Psoas muscle (tissue), 8 donors: ENCODE results near the gene GDPD2. TPM values are rescaled to one million over a fixed set of nuclear protein-coding genes. Genes with fewer than 3 reads are reported as not detected.
A peak's percentile ranks its signal among the peaks of the same experiment; 100 is the strongest.

Experiments used
- ATAC-seq, 4 donors: fragments of 200-7000 bp; cut with Tn5 transposase; one replicate each; pipeline ENCODE4 v1.9.1; 2020; ENCODE audit warnings: moderate library complexity in 3 of 4, mild to moderate bottlenecking in 2 of 4
- DNase-seq, 2 donors: peaks; one replicate each; pipeline ENCODE4 v3.0.0-alpha.2; 2020
- H3K27ac ChIP-seq: fragments of 200-600 bp; one replicate; pipeline ENCODE4 v1.8.0; 2022
- H3K27me3 ChIP-seq, 3 donors: fragments of 200-600 bp in 1 of 3; one replicate each; pipeline versions ENCODE4 v1.6.1 to v1.8.0; 2013 to 2022; ENCODE audit warnings: low read length in 2 of 3, mild to moderate bottlenecking in 2 of 3, moderate library complexity in 1 of 3; ENCODE audit not compliant: insufficient read depth in 3 of 3
- H3K36me3 ChIP-seq, 2 donors: fragments of 200-600 bp in 1 of 2; one replicate each; pipeline versions ENCODE4 v1.6.1 to v1.8.0; 2013 to 2022; ENCODE audit warnings: low read depth in 1 of 2, mild to moderate bottlenecking in 1 of 2, moderate library complexity in 1 of 2; ENCODE audit not compliant: insufficient read depth in 1 of 2
- H3K4me1 ChIP-seq: fragments of 200-600 bp; one replicate; pipeline ENCODE4 v1.8.0; 2022
- H3K4me3 ChIP-seq: fragments of 200-600 bp; one replicate; pipeline ENCODE4 v1.8.0; 2022; ENCODE audit warnings: mild to moderate bottlenecking
- H3K9me3 ChIP-seq: fragments of 200-600 bp; one replicate; pipeline ENCODE4 v1.8.0; 2022
- WGBS, 3 donors: extraction: QIAGEN DNeasy Blood & Tissue Kit; methylation state at CpG; one replicate each; pipeline versions ENCODE4 v1.1.6 to v1.1.7; 2013; 5-methylcytosine and 5-hydroxymethylcytosine counted together
- intact Hi-C, 2 donors: fragments of 100-400 bp; cut with DNase I; formaldehyde crosslinking; loops; one replicate each; pipeline versions ENCODE4 v1.11.0 to v1.14.2; 2022
- polyA plus RNA-seq, 3 donors: library from polyadenylated mRNA; stranded (reverse); fragments of 200-250 nt; gene quantifications; one replicate each; pipeline ENCODE4 v1.2.3, GENCODE V29; 2013
- total RNA-seq, 4 donors: library from RNA; stranded (reverse); fragmentation: NEBNext Ultra II Directional in 2 of 4; extraction: Animal tissue kit (Norgen Biotek cat#: 25700) in 2 of 4; gene quantifications; one replicate each; pipeline versions ENCODE4 v1.2.1 to v1.2.4, GENCODE V29; 2021 to 2023
- TF ChIP-seq, protein P1 (sequence below): fragments of 200-600 bp; IDR thresholded peaks from one replicate; pipeline ENCODE4 v1.8.0; 2022; ENCODE audit warnings: antibody characterized with exemption
- donor health status: healthy with polysubstance abuse.
- donor health status: DM: no; HTN: no; CAD: no; lungs with moderate emphysema.
- donor health status: Bipolar disorder and iron deficiency.
- donor health status: healthy.
- donor health status: DM: yes; HTN: yes; CAD: no.
- donor health status: DM: no; HTN: no; CAD: no.
- donor health status: DM: no; HTN: no; CAD: no.
- donor health status: DM: yes; HTN: yes; CAD: no.

Gene GDPD2
- total and polyA plus RNA-seq, 7 donors, result 0.01 TPM; not detected in 6

DNA sequence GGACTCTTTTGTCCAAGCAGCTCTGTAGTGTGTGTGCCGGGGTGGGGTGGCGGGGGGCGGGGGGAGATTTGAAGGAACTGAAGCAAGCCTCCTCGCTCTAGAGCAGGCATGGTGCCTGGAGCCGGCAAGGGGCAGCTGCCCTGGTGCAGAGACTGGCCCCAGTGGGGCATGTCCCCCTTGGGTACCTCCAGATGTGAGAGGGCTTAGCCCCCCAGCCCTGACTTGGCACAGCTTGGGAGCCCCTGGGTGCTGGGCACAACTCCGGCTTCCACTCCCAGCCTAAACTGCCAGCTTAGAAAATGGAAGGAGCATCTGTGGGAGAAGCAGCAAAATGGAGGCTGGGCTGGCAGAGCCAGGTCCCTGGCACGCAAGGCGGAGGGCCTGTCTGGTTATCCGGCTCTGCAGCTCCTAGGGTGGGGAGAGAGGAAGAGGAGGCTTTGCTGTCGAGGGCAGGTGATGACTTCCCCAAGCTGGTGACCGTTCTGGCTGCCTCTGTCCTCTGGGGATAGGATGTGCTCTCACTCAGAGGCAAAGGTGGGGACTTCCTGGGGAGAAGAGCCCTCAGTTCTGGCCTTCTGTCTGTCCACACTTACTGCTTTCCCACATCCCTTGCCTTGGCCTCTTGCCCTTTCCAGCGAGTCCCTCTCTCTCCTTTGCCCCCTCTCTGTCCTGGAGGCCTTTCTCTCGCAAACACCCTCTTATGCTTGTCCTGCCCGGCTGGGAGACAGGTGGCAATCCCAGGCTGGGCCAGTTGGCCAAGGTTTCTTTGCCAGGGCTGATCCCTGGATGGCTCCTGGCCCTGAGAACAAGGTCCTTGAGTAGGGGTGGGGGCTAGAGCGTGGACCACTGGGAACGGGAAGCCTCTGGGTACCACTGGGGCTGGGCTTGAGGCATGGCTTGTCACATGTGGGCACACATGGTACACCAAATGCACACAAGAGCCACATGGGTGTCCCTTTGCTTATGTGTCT is 23.6 kb downstream of the GDPD2 start:
- WGBS, 3 donors, result 65 to 70% (median 67%) methylated on average over 10 to 16 of the region's 16 CpGs
- intact Hi-C loops, result no loop called here
- no peaks in the 10 kb centered on the region for H3K4me1 ChIP-seq

DNA sequence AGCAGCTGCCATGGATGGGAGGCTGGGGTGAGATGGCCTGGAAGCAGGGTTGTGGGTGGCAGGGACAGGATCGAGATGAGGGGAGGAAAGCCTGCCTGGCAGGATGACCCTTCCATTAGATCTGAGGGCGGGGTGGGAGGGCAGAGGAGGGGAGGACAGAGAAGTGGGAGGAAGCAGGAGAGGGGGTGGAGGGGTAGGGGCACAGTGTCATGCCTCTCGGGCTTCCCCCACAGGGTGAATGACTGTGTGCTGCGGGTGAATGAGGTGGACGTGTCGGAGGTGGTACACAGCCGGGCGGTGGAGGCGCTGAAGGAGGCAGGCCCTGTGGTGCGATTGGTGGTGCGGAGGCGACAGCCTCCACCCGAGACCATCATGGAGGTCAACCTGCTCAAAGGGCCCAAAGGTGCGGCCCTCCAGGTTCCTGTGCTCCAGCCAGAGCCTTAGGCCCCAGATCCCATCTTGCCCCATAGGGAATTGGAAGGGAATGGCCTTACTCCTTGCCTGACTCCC is 26.4 kb downstream of the GDPD2 start:
- Histone ChIP-seq H3K9me3 (no peaks in the 10 kb centered on the region), H3K4me1 (no peaks in the 10 kb centered on the region), H3K4me3 (no peak overlapping the region), H3K27ac (no peak overlapping the region), H3K27me3 (peaks cover 0 to 23% (median 0%) of the 10 kb centered on the region in 3 donors), H3K36me3 (no peaks in the 10 kb centered on the region)
- TF ChIP-seq, protein P1, sequence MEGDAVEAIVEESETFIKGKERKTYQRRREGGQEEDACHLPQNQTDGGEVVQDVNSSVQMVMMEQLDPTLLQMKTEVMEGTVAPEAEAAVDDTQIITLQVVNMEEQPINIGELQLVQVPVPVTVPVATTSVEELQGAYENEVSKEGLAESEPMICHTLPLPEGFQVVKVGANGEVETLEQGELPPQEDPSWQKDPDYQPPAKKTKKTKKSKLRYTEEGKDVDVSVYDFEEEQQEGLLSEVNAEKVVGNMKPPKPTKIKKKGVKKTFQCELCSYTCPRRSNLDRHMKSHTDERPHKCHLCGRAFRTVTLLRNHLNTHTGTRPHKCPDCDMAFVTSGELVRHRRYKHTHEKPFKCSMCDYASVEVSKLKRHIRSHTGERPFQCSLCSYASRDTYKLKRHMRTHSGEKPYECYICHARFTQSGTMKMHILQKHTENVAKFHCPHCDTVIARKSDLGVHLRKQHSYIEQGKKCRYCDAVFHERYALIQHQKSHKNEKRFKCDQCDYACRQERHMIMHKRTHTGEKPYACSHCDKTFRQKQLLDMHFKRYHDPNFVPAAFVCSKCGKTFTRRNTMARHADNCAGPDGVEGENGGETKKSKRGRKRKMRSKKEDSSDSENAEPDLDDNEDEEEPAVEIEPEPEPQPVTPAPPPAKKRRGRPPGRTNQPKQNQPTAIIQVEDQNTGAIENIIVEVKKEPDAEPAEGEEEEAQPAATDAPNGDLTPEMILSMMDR, result no peak
- 90 to 95% (median 93%) methylated on average over 11 to 14 of the region's 14 CpGs for WGBS, 3 donors
- intact Hi-C loops, result no loop called here
- no peak for DNase-seq
- no peak for ATAC-seq

More for the DNA sequence above, 23.6 kb downstream of the GDPD2 start:
- no peak for ATAC-seq
- no peak overlapping the region for H3K27ac ChIP-seq
- no peaks in the 10 kb centered on the region for H3K9me3 ChIP-seq
- H3K36me3 ChIP-seq, result no peaks in the 10 kb centered on the region
- H3K4me3 ChIP-seq, result no peak overlapping the region
- DNase-seq, result no peak
- H3K27me3 ChIP-seq, result peaks cover 0 to 41% (median 0%) of the 10 kb centered on the region in 3 donors
- TF ChIP-seq, protein P1, result no peak

DNA sequence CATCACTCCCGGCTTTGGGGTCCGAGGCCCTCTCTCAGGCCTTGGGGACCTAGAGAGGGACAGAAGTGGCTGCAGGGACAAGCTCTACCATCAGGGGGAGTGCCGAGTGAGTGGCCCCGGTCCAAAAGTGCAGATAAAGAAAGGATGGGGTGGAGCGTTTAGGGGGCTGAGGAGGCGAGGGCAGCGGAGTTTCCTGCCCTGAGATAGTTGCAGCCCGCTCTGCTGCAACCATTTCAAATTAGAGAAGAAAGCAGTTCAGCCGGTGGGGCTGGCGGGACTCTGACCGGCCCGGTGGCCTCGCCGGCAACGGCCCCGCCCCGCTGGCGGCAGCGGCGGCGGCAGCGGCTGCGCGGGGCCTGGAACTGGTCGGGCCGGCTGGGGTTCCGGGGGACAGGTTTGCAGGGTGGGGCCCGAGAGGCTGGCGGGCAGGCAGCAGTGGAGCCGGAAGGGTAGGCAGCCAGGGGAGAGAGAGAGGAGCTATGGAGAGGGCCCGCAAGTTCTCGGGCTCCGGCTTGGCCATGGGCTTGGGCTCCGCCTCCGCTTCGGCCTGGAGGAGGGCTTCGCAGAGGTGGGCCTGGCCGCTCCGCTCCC is 29.1 kb downstream of the GDPD2 start:
- ATAC-seq, result peak; percentile 68 to 88 (median 75)
- no peaks in the 10 kb centered on the region for H3K9me3 ChIP-seq
- H3K36me3 ChIP-seq, result no peaks in the 10 kb centered on the region
- TF ChIP-seq, protein P1, result peak; percentile 54
- peak overlapping the region; percentile 70 for H3K4me3 ChIP-seq
- H3K4me1 ChIP-seq, result no peaks in the 10 kb centered on the region
- intact Hi-C loops, result loop anchor here in 1 of 2 donors (5.0 to 10.0 kb wide), 3 partner anchors 105 to 723 kb away; no protein-coding TSS in a partner anchor
- peaks cover 0 to 22% (median 0%) of the 10 kb centered on the region in 3 donors for H3K27me3 ChIP-seq
- WGBS, 3 donors, result 2 to 27% (median 2%) methylated on average over 17 to 39 of the region's 39 CpGs
- DNase-seq, result peak; percentile 46 to 74
- H3K27ac ChIP-seq, result no peak overlapping the region

DNA sequence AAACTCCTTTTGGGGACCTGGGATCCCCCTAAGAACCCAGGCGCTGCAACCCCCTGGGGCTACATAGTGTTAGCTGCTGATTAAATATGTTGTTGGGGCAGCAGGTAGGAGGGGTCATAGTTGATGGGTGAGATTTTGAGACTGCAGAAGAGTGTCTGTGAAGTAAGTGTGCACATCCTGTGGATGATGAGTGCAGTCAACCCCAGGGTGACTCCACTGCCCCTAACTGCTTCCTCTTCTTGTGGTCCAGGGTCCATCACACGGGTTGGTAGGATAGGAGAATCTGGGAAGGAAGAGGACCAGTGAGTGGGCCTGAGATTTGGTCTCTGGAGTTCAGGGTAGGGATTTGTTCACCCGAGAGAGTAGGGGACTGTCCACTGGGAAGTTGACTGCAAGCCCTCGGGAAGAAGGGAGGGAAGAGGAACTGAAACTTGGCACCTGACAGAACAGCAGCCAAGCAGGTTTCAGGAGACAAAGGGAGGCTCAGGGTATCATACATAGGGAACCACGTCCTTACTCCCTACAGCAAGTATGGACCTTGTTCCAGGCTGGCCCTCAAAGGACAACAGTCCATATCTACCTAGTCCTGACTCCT is 30.0 kb downstream of the GDPD2 start:
- DNase-seq, result no peak
- no peak overlapping the region for H3K27ac ChIP-seq
- WGBS, 3 donors, result 58 to 87% (median 73%) methylated on average over 3 to 5 of the region's 5 CpGs

More for the DNA sequence above, 30.0 kb downstream of the GDPD2 start:
- H3K4me1 ChIP-seq, result no peaks in the 10 kb centered on the region
- H3K36me3 ChIP-seq, result no peaks in the 10 kb centered on the region
- peaks cover 0 to 22% (median 0%) of the 10 kb centered on the region in 3 donors for H3K27me3 ChIP-seq
- TF ChIP-seq, protein P1, result no peak
- ATAC-seq, result no peak
- H3K9me3 ChIP-seq, result no peaks in the 10 kb centered on the region
- H3K4me3 ChIP-seq, result peak overlapping the region; percentile 70
- intact Hi-C loops, result loop anchor here in 1 of 2 donors (5.0 to 10.0 kb wide), 3 partner anchors 104 to 722 kb away; no protein-coding TSS in a partner anchor
